ENCODE results near the gene LBHD1.
A peak's percentile ranks its signal among the peaks of the same experiment; 100 is the strongest.
"Not testable (repeated sequence)": the region's sequence is repeated elsewhere in the genome, so short reads cannot be mapped to it uniquely, and the experiment has no call there.

Gene LBHD1

GRCh38 chr11:62656796-62657429, 15.2 kb downstream of the LBHD1 start:
- no peak for DNase-seq

DNA sequence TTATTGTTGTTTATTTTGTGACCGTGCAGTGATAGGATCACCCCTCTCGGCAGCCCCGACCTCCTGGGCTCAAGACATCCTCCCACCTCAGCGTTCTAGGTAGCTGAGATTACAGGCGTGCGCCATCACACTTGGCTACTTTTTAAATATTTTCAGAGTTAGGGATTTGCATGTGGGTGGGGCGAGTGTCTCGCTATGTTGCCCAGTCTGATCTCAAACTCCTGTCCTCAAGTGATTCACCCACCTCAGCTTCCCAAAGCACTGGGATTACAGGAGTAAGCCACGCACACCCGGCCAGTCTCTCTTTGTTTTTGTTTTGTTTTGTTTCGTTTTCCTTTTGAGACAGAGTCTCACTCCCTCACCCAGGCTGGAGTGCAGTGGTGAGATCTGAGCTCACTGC, 17.8 kb downstream of the LBHD1 start:
- no peak for DNase-seq

DNA sequence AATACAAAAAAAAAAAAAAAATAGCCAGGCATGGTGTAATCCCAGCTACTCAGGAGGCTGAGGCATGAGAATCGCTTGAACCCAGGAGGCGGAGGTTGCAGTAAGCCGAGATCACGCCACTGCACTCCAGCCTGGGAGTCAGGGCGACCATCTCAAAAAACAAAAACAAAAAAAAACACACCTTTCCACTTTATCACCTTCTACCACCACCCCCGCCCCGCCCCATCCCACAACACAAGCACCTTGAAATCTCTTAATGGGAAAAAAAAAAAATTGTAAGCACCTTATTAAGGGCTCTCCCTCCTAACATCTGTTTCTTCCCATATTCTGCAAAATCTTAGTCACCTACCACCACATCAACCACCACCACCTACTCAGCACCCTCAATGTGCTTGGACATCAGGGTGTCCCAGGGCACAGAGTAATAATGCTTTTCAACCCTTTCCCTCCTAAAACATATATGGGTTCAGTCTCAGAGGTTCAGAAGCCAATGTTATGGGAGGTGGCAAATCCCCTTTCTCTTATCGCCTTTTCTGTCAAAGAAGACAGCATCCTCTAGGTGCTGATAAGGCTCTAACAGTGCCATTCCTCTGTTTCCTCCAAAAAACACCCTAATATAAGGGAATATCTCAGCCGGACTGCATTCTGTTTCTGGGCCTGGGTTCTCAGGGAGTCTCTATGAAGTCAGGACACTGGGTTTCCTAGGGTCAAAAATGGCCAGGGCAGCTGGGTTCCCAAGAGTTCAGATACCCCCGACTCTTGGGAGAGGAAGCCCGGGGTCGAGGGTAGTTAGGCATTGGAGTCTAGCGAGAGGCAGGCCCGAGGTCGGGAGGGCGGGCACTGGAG, 19.7 kb downstream of the LBHD1 start:
- DNase-seq, result no peak

- not testable (repeated sequence) for DNase-seq
Measured at GRCh38 chr11:62650283-62650682, 21.8 kb downstream of the LBHD1 start.

- no peak for DNase-seq
Measured at GRCh38 chr11:62649486-62649885, 22.6 kb downstream of the LBHD1 start.

GRCh38 chr11:62648967-62649364, 23.1 kb downstream of the LBHD1 start:
- DNase-seq, result no peak

- DNase-seq, result no peak
Measured at GRCh38 chr11:62648185-62648966, 23.7 kb downstream of the LBHD1 start.

DNA sequence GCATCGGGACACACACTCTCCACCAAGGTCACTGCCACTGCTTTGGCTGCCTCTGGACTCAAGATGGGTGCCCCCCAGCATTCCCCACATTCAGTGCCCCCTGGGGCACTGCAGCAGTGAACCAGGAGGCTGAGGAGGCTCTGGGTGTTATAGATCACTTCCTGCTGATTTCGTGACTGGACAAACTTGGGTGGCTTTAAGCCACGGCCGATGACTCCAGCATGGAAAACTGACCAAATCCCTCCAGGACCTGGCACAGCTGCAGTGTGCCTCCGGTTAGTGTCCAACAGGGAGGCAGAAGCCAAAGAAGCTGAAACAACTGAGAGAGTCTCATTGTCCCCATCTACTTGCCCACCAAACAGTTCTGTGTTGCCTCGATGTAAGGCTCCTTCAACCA, 24.5 kb downstream of the LBHD1 start:
- DNase-seq, result no peak

DNA sequence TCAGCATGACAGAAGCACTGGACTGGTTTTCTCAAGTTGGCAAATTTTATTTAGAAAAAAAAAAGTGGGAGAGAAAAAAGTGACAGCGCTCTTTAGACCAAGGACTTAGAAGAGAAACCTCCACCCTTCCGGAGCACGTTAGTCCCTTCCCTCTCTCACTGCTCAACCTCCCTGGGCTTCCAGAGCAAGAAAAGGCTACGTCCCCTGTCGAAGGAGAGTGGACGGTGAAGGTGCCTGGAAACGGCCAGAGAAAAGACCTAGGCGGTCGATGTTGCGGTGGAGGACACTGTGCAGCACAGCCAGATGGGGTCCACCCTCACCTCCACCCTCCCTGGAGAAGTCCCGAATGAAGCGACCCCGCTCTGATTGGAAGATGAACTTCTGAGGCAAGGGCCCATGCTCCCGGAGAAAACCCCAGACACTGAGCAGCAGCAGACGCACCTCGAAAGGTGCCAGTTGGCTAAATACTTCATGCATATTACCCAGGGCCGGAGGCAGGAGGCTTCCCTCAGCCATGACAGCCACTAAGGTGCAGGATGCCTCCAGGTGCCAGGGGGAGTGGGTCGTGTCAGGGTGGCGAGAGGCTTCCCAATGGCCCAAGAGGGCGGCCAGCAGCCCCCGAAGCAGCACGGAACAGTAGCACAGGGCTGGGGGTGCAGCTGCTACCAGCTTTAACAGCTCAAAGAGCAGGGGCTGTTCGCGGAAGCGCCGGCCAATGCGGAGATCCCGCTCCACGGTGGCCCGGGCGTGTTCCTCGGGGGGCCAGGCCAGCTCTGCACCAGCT, 25.1 kb downstream of the LBHD1 start:
- DNase-seq, result peak; percentile 51

- DNase-seq, result peak; percentile 99
Measured at GRCh38 chr11:62645946-62646824, 25.9 kb downstream of the LBHD1 start, which contains the start of gene GANAB. Gene GANAB, minus strand, starts transcription at chr11:62646613. Its CDS starts 14 bp downstream, at chr11:62646599.

- DNase-seq, result peak; percentile 45
Measured at GRCh38 chr11:62645671-62645945, 26.5 kb downstream of the LBHD1 start.

- no peak for DNase-seq
Measured at GRCh38 chr11:62644220-62644619, 27.8 kb downstream of the LBHD1 start.

DNA sequence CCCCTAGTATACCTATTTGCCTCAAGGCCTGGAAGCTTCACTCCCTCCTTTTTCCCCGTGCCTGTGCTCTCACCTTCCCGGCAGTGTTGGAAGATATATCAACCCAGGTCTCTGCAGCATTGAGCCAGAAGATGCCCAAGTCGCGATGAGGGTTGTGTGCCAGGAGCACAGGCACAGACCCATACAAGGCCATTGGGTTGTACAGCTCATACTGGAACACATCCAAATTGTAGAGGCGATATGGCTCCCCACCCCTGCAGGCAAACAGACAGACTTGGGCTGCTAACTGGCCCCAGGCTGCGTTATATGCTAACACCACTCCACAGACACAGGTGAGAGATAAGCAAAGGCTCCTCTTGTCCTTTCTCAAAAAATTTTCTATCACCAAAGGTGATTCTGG, 39.6 kb downstream of the LBHD1 start:
- no peak for DNase-seq

GRCh38 chr11:62627713-62628112, 44.4 kb downstream of the LBHD1 start:
- DNase-seq, result no peak

- DNase-seq, result no peak
Measured at GRCh38 chr11:62622476-62623089, 49.5 kb downstream of the LBHD1 start.

DNA sequence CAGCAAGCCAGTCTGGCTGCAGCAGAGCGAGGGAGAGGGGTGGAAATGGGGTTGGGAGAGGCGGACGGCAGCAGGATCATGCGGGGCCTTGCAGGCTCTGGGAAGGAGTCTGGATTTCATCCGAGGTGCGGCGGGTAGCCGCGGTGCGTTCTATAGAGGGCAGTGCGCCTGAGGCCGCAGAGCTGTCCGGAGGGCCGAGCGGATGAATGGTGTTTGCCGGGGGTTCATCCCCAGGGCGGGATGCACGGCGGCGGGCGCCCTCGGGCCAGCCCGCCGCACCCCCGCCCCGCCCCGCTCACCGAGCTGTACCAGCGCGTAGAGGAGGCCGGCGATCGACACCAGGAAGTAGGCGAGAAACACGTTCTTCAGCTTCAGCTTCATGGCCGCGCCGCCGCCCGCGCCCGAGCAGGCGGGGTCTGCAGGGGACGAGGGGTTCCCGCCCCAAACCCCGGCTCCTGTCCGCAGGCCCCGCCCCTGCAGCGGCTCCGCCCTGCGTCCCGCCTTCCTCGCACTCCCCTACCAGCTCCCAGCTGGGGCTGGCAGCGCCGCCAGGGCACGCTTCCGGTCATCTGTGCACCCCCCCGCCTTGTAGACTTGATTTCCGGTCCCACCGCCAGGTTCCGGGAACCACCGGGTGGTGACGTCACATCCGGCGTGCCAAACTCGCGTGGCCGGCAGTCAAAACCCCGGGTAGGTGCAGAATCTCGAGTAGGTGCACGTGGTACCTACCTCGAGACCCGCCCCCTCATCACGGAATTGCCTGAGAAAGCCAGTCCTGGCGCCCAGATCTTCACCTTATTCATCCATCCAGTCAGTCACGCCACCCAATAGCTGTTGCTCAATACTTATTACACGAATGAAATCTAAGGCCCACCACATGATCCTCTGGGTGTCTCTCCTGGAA, 50.2 kb downstream of the LBHD1 start, which contains the start of gene B3GAT3:
Gene B3GAT3 (minus strand): TSS at position 420 of the 904 bp plus-strand sequence. CDS start 39 bp downstream, at position 381.
- DNase-seq, result peak; percentile 100

DNA sequence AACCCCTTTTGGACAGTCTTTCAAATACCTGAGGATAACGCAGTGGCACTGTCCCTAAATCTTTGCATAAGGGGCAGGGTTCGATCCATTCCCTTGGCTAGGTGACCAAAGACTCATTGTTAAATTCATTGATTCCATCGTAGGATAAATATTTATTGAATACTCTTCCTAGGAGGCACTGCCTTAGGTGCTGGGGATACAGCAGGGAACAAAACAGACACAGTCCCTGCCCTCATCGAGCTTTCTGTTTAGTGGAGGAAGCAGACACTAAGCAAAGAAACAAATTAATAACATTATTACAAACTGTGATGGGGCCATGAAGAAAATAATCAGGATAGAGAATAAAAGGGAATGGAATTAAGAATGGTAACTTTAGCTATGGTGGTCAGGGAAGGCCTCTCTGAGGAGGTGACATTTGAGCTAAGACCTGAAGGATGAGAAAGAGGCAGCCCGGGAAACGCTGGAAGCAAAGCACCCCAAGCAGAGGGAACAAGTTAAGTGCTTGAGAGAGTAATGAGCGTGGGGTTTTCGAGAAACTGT, 51.0 kb downstream of the LBHD1 start:
- DNase-seq, result no peak

DNA sequence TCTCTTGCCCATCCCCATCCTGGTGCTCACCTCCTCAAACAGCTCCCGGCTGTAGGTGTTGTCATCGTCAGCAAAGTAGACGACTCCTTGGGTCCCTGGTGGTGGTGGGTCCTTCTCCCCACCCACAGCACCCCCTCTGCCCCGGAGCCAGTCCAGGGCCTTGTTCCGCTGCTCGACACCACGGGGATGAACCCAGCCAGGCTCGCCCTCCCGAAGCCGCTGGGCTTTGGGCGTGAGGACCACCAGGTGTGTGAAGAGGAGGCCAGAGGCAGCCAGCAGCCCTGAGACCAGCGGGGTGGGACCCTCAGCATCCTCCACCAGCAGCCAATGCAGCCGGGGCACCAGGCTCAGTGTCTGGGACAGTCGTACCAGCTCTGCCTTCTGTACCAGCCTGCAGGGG, 55.1 kb downstream of the LBHD1 start:
- not testable (repeated sequence) for DNase-seq

- no peak for DNase-seq
Measured at GRCh38 chr11:62615521-62615920, 56.5 kb downstream of the LBHD1 start.

DNA sequence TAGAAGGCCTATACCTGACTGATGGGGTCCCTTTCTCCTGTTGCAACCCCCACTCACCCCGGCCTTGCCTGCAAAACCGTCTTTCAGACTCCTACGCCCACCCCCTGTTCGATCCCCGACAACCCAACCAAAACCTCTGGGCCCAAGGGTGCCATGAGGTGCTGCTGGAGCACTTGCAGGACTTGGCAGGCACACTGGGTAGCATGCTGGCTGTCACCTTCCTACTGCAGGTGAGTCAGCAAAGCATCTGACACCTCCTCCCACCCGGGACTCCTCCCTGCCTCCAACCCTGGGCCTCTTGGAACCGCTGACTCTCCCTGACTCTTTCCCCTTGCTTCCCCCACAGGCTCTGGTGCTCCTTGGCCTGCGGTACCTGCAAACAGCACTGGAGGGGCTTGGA, 57.8 kb downstream of the LBHD1 start:
- DNase-seq, result peak; percentile 31

Data from NCI-H69 (cell line).